HEK293 (cell line): ENCODE measurements around the gene FASN.

Experiments used
- CTCF ChIA-PET: fragments of 350-600 bp; formaldehyde crosslinking; extraction: SDS; loops from one replicate; lab custom pipeline; 2021; ENCODE audit warnings: antibody characterized with exemption; lab: Yijun Ruan, JAX
- POLR2A ChIA-PET: fragments of 300-600 bp; formaldehyde crosslinking; extraction: SDS; loops from one replicate; lab custom pipeline; 2020; ENCODE audit warnings: antibody characterized with exemption, inconsistent platforms; lab: Yijun Ruan, JAX
- H3K27ac ChIP-seq: fragments of 200-500 bp; sonication (Bioruptor generic); 2 replicates; pipeline ENCODE4 v1.5.1; 2014; ENCODE audit warnings: low read depth, low read length, control low read depth, inconsistent platforms; ENCODE audit errors: extremely low read depth
- H3K36me3 ChIP-seq, 2 experiments: fragments of 200-500 bp in 1 of 2; sonication (Bioruptor generic) in 1 of 2; 1 replicate in 1 of 2; 2 replicates in 1 of 2; pipeline ENCODE4 v1.5.1; 2014 to 2017; ENCODE audit warnings: inconsistent platforms in 2 of 2, low read length in 2 of 2; ENCODE audit not compliant: control insufficient read depth in 2 of 2, insufficient read depth in 1 of 2
- H3K4me1 ChIP-seq: fragments of 200-500 bp; sonication (Bioruptor generic); 2 replicates; pipeline ENCODE4 v1.5.1; 2014; ENCODE audit warnings: mild to moderate bottlenecking, low read length, inconsistent platforms; ENCODE audit not compliant: control insufficient read depth, insufficient read depth
- H3K4me3 ChIP-seq: 2 replicates; pipeline ENCODE4 v1.5.1; 2011; ENCODE audit warnings: low read depth, mild to moderate bottlenecking, control low read depth, low read length, moderate library complexity
- H3K9me3 ChIP-seq: fragments of 200-500 bp; sonication (Bioruptor generic); 2 replicates; pipeline ENCODE4 v1.5.1; 2014; ENCODE audit warnings: low read depth, low read length, inconsistent platforms; ENCODE audit not compliant: control insufficient read depth, insufficient read depth
- EGR2 ChIP-seq: fragments of 450-650 bp; formaldehyde crosslinking; IDR thresholded peaks from 2 replicates; pipeline ENCODE4 v1.5.1; 2016; ENCODE audit warnings: low read depth, missing biosample characterization, missing genetic modification characterization
- KLF7 ChIP-seq: fragments of 450-650 bp; formaldehyde crosslinking; IDR thresholded peaks from 2 replicates; pipeline ENCODE4 v1.5.1; 2016; ENCODE audit warnings: missing biosample characterization, missing genetic modification characterization, borderline replicate concordance
- MZF1 ChIP-seq: fragments of 450-650 bp; formaldehyde crosslinking; IDR thresholded peaks from 2 replicates; pipeline ENCODE4 v1.5.1; 2017; ENCODE audit warnings: missing biosample characterization, missing genetic modification characterization, borderline replicate concordance
- PRDM10 ChIP-seq: fragments of 450-650 bp; formaldehyde crosslinking; IDR thresholded peaks from 2 replicates; pipeline ENCODE4 v1.5.1; 2016; ENCODE audit warnings: missing biosample characterization, missing genetic modification characterization
- SALL2 ChIP-seq: fragments of 450-650 bp; formaldehyde crosslinking; IDR thresholded peaks from 2 replicates; pipeline ENCODE4 v1.5.0; 2017; ENCODE audit warnings: missing biosample characterization, mild to moderate bottlenecking, missing genetic modification characterization, borderline replicate concordance
- SETDB1 ChIP-seq: IDR thresholded peaks from one replicate; pipeline ENCODE4 v1.6.1; 2017; ENCODE audit warnings: mild to moderate bottlenecking, low read length, moderate library complexity, mixed read lengths; ENCODE audit not compliant: insufficient read length
- TRIM28 ChIP-seq: IDR thresholded peaks from 2 replicates; pipeline ENCODE4 v1.6.1; 2011; ENCODE audit warnings: low read length, control low read depth, borderline replicate concordance
- ZEB2 ChIP-seq: fragments of 450-650 bp; formaldehyde crosslinking; IDR thresholded peaks from 2 replicates; pipeline ENCODE4 v1.5.1; 2016; ENCODE audit warnings: missing biosample characterization, missing genetic modification characterization
- ZFHX2 ChIP-seq: fragments of 450-650 bp; formaldehyde crosslinking; conservative IDR thresholded peaks from 2 replicates; pipeline ENCODE4 v1.5.1; 2016; ENCODE audit warnings: missing biosample characterization, missing genetic modification characterization
- ZNF140 ChIP-seq: fragments of 450-650 bp; formaldehyde crosslinking; IDR thresholded peaks from 2 replicates; pipeline ENCODE4 v1.5.1; 2016; ENCODE audit warnings: missing biosample characterization, missing genetic modification characterization
- ZNF146 ChIP-seq: fragments of 450-650 bp; formaldehyde crosslinking; IDR thresholded peaks from 2 replicates; pipeline ENCODE4 v1.5.1; 2016; ENCODE audit warnings: missing biosample characterization, missing genetic modification characterization
- ZNF221 ChIP-seq: fragments of 450-650 bp; formaldehyde crosslinking; IDR thresholded peaks from 2 replicates; pipeline ENCODE4 v1.5.1; 2017; ENCODE audit warnings: missing biosample characterization, missing genetic modification characterization, borderline replicate concordance
- ZNF555 ChIP-seq: fragments of 450-650 bp; formaldehyde crosslinking; conservative IDR thresholded peaks from 2 replicates; pipeline ENCODE4 v1.5.1; 2017; ENCODE audit warnings: missing biosample characterization, mild to moderate bottlenecking, missing genetic modification characterization, inconsistent platforms
- ZNF585B ChIP-seq: fragments of 450-650 bp; formaldehyde crosslinking; IDR thresholded peaks from 2 replicates; pipeline ENCODE4 v1.5.1; 2016; ENCODE audit warnings: missing biosample characterization, missing genetic modification characterization
- ZNF600 ChIP-seq: fragments of 450-650 bp; formaldehyde crosslinking; IDR thresholded peaks from 2 replicates; pipeline ENCODE4 v1.5.1; 2016; ENCODE audit warnings: missing biosample characterization, missing genetic modification characterization
- ZNF747 ChIP-seq: fragments of 450-650 bp; formaldehyde crosslinking; IDR thresholded peaks from 2 replicates; pipeline ENCODE4 v1.5.1; 2016; ENCODE audit warnings: missing biosample characterization, missing genetic modification characterization
- ZXDB ChIP-seq: fragments of 450-650 bp; formaldehyde crosslinking; IDR thresholded peaks from 2 replicates; pipeline ENCODE4 v1.5.1; 2016; ENCODE audit warnings: missing biosample characterization, missing genetic modification characterization
- TF ChIP-seq, protein P1 (sequence below): fragments of 450-650 bp; formaldehyde crosslinking; IDR thresholded peaks from 2 replicates; pipeline ENCODE4 v1.5.1; 2017; ENCODE audit warnings: missing biosample characterization, missing genetic modification characterization
- TF ChIP-seq, protein P2 (sequence below): fragments of 450-650 bp; formaldehyde crosslinking; IDR thresholded peaks from 2 replicates; pipeline ENCODE4 v1.5.1; 2017; ENCODE audit warnings: missing biosample characterization, missing genetic modification characterization

FASN gene

DNA sequence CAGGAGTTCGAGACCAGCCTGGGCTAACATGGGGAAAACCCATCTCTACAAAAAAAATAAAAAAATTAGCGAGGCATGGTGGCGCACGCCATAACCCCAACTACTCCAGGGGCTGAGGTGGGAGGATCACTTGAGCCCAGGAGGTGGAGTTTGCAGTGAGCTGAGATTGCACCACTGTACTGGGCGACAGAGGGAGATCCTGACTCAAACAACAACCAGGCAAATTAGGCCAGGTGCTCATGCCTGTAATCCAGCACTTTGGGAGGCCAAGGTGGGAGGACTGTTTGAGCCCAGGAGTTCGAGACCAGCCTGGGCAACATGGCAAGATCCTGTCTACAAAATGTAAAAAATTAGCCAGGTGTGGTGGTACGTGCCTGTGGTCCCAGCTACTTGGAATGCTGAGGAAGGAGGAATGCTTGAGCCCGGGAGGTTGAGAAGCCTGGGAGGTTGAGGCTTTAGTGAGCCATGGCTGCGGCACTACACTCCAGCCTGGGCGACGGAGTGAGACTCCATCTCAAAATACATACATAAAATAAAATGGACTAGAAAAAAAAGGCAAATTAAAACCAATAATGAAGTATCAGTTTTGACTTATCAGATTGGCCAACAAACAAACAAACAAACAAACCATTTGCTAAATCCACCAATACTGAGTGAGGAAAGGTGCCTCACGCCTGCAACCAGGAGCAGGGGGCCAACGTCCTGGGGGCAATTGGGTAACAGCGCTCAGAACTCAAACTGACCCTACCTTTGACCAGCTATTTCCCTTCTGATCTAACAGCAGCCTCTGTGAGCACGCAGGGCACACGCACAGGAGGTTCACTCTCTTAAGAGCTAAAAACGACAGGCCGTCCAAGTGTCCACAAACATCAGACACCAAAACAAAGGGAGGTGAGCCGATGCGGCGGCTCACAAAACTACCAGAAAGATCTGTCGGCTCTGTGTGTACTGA is 19.4 kb upstream of the FASN start:
- ChIA-PET POLR2A (interaction anchor here (0.6 kb wide), 2 partner anchors 94 to 115 kb away, joined by 4 to 7 read pairs; partner anchors contain the start of genes CENPX and LRRC45), CTCF (no interaction called here)
- H3K27ac ChIP-seq, result no peak overlapping the region

GRCh38 chr17:82116246-82116645 is 18.2 kb upstream of the FASN start:
- POLR2A ChIA-PET, result interaction anchor here (1.5 kb wide), 1 partner anchor 10 kb away, joined by 4 read pairs; no protein-coding TSS in a partner anchor
- no peak for TF ChIP-seq ZNF140 (tag by site-specific recombination)
- no peak for TF ChIP-seq KLF7
- TF ChIP-seq EGR2 (tag by site-specific recombination), result peak; percentile 61
- TF ChIP-seq ZEB2 (tag by site-specific recombination), result no peak
- TF ChIP-seq ZFHX2 (tag by site-specific recombination), result peak; percentile 48; the same call in 1 of the 2 replicates
- no peak for TF ChIP-seq ZNF146 (tag by site-specific recombination)

More for the DNA sequence above, 19.4 kb upstream of the FASN start:
- no peaks in the 10 kb centered on the region for H3K9me3 ChIP-seq
- H3K4me3 ChIP-seq, result no peak overlapping the region
- TF ChIP-seq MZF1 (tag by site-specific recombination) (no peak), ZNF600 (tag by site-specific recombination) (no peak), ZNF555 (tag by site-specific recombination) (no peak), TRIM28 (no peak), ZXDB (no peak), PRDM10 (peak; percentile 87), SETDB1 (no peak), ZNF221 (no peak), ZNF747 (tag by site-specific recombination) (no peak), ZNF585B (tag by site-specific recombination) (no peak), SALL2 (tag by site-specific recombination) (no peak)
- TF ChIP-seq, protein P1, sequence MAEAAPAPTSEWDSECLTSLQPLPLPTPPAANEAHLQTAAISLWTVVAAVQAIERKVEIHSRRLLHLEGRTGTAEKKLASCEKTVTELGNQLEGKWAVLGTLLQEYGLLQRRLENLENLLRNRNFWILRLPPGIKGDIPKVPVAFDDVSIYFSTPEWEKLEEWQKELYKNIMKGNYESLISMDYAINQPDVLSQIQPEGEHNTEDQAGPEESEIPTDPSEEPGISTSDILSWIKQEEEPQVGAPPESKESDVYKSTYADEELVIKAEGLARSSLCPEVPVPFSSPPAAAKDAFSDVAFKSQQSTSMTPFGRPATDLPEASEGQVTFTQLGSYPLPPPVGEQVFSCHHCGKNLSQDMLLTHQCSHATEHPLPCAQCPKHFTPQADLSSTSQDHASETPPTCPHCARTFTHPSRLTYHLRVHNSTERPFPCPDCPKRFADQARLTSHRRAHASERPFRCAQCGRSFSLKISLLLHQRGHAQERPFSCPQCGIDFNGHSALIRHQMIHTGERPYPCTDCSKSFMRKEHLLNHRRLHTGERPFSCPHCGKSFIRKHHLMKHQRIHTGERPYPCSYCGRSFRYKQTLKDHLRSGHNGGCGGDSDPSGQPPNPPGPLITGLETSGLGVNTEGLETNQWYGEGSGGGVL (tag by site-specific recombination), result no peak
- TF ChIP-seq, protein P2, sequence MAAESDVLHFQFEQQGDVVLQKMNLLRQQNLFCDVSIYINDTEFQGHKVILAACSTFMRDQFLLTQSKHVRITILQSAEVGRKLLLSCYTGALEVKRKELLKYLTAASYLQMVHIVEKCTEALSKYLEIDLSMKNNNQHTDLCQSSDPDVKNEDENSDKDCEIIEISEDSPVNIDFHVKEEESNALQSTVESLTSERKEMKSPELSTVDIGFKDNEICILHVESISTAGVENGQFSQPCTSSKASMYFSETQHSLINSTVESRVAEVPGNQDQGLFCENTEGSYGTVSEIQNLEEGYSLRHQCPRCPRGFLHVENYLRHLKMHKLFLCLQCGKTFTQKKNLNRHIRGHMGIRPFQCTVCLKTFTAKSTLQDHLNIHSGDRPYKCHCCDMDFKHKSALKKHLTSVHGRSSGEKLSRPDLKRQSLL (tag by site-specific recombination), result peak; percentile 26; the same call in 1 of the 2 replicates
- H3K4me1 ChIP-seq, result no peaks in the 10 kb centered on the region
- peaks cover 0 to 31% of the 10 kb centered on the region in 2 experiments; a peak in 2 of 3 replicates for H3K36me3 ChIP-seq

More at GRCh38 chr17:82116246-82116645, 18.2 kb upstream of the FASN start:
- CTCF ChIA-PET, result no interaction called here
- Histone ChIP-seq H3K27ac (no peak overlapping the region), H3K4me3 (no peak overlapping the region), H3K36me3 (peaks cover 0 to 32% of the 10 kb centered on the region in 2 experiments; a peak in 2 of 3 replicates), H3K9me3 (no peaks in the 10 kb centered on the region), H3K4me1 (no peaks in the 10 kb centered on the region)
